ENCODE results near the gene KLK8.
"Not testable (repeated sequence)": the region's sequence is repeated elsewhere in the genome, so short reads cannot be mapped to it uniquely, and the experiment has no call there.

Gene KLK8

GRCh38 chr19:50984416-50984815, 17.0 kb downstream of the KLK8 start:
- DNase-seq (ENCODE audit: low read depth in 2 of 3, low spot score in 2 of 3): not testable (repeated sequence)

- no peak for DNase-seq (ENCODE audit: low read depth in 2 of 3, low spot score in 2 of 3)
These were observed 17.6 kb downstream of the KLK8 start, which contains the start of gene KLK7 for GRCh38 chr19:50983625-50984292. KLK7 (minus strand) TSS chr19:50983917; CDS start chr19:50982399, 1,518 bp downstream.

DNA sequence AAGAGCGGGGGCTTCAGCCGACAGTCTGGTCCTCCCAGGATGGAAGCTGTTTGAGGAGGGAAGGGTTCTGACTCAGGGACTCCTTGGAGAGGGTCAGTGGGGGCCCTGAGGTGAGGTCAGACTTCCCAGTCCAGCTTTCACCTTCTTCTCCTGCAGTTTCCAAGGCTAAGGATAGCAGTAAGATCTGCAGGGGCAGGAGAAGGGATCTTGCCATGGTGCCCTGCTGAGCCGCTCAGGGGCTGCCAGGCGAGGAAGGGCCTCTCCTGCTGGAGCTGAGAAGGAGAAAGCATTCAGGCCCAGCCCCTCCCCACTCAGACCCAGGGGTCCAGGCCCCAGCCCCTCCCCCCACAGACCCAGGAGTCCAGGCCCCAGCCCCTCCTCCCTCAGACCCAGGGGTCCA, 19.2 kb downstream of the KLK8 start:
- no peak for DNase-seq (ENCODE audit: low read depth in 2 of 3, low spot score in 2 of 3)

- DNase-seq (ENCODE audit: low read depth in 2 of 3, low spot score in 2 of 3): no peak
These were observed 19.7 kb downstream of the KLK8 start for GRCh38 chr19:50981587-50982146.

DNA sequence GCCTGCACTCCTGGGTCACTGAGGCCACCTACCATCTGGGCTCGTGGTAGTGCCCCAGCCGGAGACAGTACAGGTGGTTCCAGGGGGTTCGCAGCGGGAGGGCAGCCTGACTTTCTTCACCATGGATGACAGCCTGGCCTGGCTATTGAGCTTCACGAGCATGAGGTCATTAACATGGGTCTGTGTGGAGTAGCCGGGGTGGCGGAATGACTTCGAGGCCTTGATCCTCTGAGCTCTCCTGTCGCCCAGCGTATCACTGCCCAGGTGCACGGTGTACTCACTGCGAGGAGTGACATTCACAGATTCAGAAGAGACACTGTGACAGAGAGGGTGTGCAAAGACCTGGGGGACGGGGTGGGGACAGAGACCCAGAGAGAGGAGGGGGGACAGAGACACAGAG, 21.2 kb downstream of the KLK8 start:
- DNase-seq (ENCODE audit: low read depth in 2 of 3, low spot score in 2 of 3): no peak

DNA sequence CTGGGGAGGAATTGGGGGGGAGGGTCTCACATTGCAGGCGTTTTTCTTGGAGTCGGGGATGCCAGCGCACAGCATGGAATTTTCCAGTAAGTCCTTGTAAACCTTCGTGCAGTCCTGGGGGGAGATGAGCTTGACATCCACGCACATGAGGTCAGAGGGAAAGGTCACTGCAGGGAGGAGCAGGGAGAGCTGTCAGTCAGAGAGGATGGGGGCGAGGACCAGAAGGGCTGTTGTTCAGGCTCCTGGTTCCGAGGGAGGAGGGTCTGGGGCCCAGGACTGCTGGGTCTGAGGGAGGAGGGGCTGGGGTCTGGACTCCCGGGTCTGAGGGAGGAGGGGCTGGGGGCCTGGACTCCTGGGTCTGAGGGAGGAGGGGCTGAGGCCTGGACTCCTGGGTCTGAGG, 21.6 kb downstream of the KLK8 start:
- no peak for DNase-seq (ENCODE audit: low read depth in 2 of 3, low spot score in 2 of 3)

GRCh38 chr19:50978772-50979390, 22.5 kb downstream of the KLK8 start:
- no peak for DNase-seq (ENCODE audit: low read depth in 2 of 3, low spot score in 2 of 3)

GRCh38 chr19:50977626-50978025, 23.8 kb downstream of the KLK8 start:
- no peak for DNase-seq (ENCODE audit: low read depth in 2 of 3, low spot score in 2 of 3)

GRCh38 chr19:50975766-50976165, 25.6 kb downstream of the KLK8 start:
- DNase-seq (ENCODE audit: low read depth in 2 of 3, low spot score in 2 of 3): no peak

GRCh38 chr19:50974702-50975556, 26.5 kb downstream of the KLK8 start:
- DNase-seq (ENCODE audit: low read depth in 2 of 3, low spot score in 2 of 3): no peak

DNA sequence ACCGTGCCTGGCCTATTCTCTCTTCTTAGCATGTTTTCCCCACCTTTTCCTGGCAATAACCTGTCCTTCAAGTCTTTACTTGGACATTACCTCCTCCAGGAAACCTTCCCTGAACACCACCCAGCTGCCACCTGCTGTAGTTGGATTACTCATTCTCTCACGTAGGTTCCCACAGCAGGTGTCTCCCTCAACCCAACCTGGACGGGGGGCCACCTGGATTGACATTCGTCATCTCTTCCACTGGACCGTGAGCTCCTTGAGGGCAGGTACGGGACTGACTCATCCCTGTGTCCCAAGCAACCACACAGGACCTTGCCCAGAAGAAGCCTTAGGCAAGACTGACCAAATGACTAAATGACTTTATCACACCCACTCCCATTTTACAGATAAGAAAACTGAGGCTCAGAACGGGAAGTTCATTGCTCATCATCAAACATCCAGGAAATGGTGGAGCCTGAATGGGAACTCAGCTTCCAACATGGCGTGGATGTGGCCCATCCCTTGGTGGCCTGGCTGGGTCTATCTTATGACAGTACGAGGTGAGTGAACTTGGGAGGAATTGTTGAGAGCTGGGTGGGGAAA, 28.5 kb downstream of the KLK8 start:
- DNase-seq (ENCODE audit: low read depth in 2 of 3, low spot score in 2 of 3): no peak

DNA sequence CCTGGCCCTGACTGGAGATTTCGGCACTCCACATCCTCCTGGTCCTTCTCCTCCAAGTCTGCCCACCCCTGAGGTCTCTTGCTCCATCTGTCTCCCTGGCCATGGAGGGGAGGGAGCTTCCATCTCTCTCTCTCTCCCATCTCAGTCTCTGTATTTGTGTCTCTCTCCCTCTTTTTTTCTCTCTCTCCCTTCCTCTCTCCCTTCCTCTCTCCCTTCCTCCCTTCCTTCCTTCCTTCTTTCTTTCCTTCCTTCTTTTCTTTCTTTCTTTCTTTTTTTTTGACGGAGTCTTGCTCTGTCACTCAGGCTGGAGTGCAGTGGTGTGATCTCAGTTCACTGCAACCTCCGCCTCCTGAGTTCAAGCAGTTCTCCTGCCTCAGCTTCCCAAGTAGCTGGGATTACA, 31.6 kb downstream of the KLK8 start:
- not testable (repeated sequence) for DNase-seq (ENCODE audit: low read depth in 2 of 3, low spot score in 2 of 3)

DNA sequence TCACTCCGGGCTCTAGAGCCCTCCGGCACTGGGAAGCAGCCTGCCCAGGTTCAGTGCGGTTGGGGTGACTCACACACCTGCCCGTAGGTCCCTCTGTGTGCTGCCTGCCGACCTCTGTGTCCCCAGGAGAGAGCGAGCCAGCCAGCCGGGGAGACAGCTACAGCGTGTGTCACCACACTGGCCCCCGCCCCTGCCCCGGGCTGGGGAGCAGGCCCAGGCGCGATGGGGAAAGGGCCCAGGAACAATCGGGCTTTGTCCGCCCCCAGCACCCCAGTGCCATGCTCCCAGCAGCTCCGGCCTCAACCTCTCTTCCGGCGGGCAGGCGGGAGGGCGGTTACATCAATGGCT, 32.0 kb downstream of the KLK8 start, which contains the start of gene KLK6:
TSS of gene KLK6 (minus strand) at position 179 of the 348 bp plus-strand sequence. CDS start 1,487 bp downstream, outside the sequence.
- DNase-seq (ENCODE audit: low read depth in 2 of 3, low spot score in 2 of 3): no peak

DNA sequence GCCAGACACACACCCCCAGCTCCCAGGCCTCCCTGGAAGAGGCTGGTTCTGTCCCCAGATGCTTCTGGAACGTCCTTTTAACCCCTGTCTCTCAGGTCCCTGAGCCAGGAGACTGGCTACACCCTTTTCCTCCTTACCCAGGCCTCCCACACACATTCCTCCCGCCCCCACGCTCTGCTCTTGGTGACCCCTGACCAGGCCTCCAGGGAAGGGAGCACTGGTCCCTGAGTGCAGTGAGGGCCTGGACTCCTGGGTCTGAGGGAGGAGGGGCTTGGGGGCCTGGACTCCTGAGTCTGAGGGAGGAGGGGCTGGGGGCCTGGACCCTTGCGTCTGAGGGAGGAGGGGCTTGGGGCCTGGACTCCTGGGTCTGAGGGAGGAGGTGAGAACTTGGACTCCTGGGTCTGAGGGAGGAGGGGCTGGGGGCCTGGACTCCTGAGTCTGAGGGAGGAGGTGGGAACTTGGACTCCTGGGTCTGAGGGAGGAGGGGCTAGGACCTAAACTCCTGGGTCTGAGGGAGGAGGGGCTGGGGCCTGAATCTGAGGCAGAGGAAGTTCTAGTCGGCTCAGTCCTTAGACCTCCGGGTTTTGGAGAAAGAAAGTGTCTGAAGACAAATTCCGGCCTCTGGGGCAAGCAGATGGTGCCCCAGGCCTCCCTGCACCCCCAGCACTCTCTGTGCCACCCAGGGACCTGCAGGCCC, 32.5 kb downstream of the KLK8 start:
- no peak for DNase-seq (ENCODE audit: low read depth in 2 of 3, low spot score in 2 of 3)

GRCh38 chr19:50967929-50968715, 33.3 kb downstream of the KLK8 start:
- DNase-seq (ENCODE audit: low read depth in 2 of 3, low spot score in 2 of 3): no peak

DNA sequence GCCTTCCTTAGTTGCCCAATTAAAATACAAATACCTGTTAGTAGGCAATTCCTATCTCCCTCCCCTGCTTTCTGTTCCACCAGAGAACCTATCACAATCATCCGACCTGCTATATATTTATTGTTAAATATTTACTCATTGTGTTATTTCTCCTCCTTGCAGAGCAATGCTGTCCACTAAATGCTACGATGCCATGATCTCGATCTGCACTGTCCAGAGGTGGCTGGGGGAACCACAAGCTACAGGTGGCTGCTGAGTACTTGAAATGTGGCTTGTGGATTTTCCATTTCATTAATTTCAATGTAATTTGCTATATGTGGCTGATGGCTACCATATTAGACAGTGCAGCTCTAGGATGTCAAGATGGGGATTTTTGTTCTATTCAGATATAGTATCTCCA, 37.1 kb downstream of the KLK8 start:
- DNase-seq (ENCODE audit: low read depth in 2 of 3, low spot score in 2 of 3): no peak

- DNase-seq (ENCODE audit: low read depth in 2 of 3, low spot score in 2 of 3): no peak
These were observed 38.0 kb downstream of the KLK8 start for GRCh38 chr19:50963381-50963780.

DNA sequence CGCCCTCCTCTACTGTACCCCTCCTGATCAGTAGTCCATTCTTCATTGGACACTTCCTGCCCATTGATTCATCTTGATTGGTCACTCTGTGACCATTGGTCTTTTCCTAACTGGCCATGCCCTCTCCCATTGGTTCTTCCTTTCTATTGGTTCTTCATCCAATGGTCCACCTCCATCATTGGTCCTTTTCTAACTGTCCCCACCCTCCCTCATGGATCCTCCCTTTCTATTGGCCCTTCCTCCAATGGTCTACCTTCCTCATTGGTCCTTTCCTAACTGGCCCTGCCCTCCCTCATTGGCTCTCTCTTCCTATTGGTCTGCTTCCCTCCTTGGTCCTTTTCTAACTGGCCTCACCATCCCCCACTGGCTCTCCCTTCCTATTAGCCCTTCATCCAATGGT, 39.2 kb downstream of the KLK8 start:
- DNase-seq (ENCODE audit: low read depth in 2 of 3, low spot score in 2 of 3): no peak

DNA sequence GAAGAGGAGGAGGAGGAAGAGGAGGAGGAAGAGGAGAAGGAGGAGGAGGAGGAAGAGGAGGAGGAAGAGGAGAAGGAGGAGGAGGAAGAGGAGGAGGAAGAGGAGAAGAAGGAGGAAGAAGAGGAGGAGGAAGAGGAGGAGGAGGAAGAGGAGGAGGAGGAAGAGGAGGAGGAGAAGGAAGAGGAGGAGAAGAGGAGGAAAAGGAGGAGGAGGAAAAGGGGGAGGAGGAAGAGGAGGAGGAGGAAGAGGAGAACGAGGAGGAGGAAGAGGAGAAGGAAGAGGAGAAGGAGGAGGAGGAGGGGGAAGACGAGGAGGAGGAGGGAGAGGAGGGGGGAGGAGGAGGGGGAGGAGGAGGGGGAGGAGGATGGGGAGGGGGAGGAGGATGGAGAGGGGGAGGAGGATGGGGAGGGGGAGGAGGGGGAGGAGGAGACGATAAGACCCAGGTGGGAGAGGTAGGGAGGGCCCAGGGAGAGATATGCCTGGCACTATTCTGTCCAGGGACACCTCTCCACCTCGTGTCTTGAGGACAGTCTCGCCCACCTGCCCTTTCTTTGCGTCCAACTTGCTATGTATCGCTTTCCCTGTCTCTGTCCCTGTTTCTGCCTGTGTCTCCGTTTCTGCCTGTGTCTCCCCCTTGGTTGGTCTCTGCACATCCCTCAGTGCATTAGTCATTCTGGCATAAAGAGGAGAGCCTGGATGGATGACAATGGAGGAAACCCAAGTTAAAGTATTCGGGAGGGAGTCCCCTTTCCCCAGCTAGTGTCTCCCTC, 41.5 kb downstream of the KLK8 start:
- DNase-seq (ENCODE audit: low read depth in 2 of 3, low spot score in 2 of 3): no peak
